HepG2 (cell line): ENCODE measurements around the gene CCND2.

ENCODE experiments used
- ARID2 ChIP-seq: sonication (generic); formaldehyde crosslinking; IDR thresholded peaks from 2 replicates; pipeline ENCODE4 v1.8.1; 2022; ENCODE audit warnings: mild to moderate bottlenecking, missing genetic modification reagents, borderline replicate concordance
- BCL6 ChIP-seq: IDR thresholded peaks from 2 replicates; pipeline ENCODE4 v1.6.1; 2016; ENCODE audit warnings: missing genetic modification reagents, missing compliant biosample characterization
- EP300 ChIP-seq, 3 experiments: sonication (generic) in 1 of 3; formaldehyde crosslinking in 1 of 3; IDR thresholded peaks; 2 replicates each; pipeline versions ENCODE4 v1.5.1 to v1.6.1; 2011 to 2020; ENCODE audit warnings: low read depth in 2 of 3, low read length in 2 of 3, borderline replicate concordance in 1 of 3, improper control_type of control experiment in 1 of 3, mild to moderate bottlenecking in 1 of 3, missing genetic modification reagents in 1 of 3, moderate library complexity in 1 of 3
- FOXA1 ChIP-seq, 2 experiments: fragments of 450-650 bp in 1 of 2; sonication (generic) in 1 of 2; formaldehyde crosslinking in 1 of 2; IDR thresholded peaks; 2 replicates each; pipeline versions ENCODE4 v1.4.0 to v1.6.1; 2016 to 2020; ENCODE audit warnings: missing genetic modification reagents in 1 of 2
- POGK ChIP-seq: sonication (generic); formaldehyde crosslinking; conservative IDR thresholded peaks from 2 replicates; pipeline ENCODE4 v1.8.0; 2022; ENCODE audit warnings: mild to moderate bottlenecking, moderate library complexity, missing genetic modification reagents
- POLR2AphosphoS2 ChIP-seq: IDR thresholded peaks from 2 replicates; pipeline ENCODE4 v1.6.1; 2011; ENCODE audit warnings: low read depth, low read length, improper control_type of control experiment
- TARDBP ChIP-seq: sonication (generic); formaldehyde crosslinking; IDR thresholded peaks from 2 replicates; pipeline ENCODE4 v1.8.0; 2022; ENCODE audit warnings: mild to moderate bottlenecking, missing genetic modification reagents
- TFDP2 ChIP-seq: sonication (generic); formaldehyde crosslinking; IDR thresholded peaks from 2 replicates; pipeline ENCODE4 v1.4.0; 2020; ENCODE audit warnings: missing genetic modification reagents
- YY1 ChIP-seq: IDR thresholded peaks from 2 replicates; pipeline ENCODE4 v1.6.1; 2011; ENCODE audit warnings: low read length, low read depth, moderate library complexity, mild to moderate bottlenecking; ENCODE audit not compliant: insufficient read depth, insufficient replicate concordance
- ZFP91 ChIP-seq: sonication (generic); formaldehyde crosslinking; IDR thresholded peaks from 2 replicates; pipeline ENCODE4 v1.9.0; 2022; ENCODE audit warnings: missing genetic modification reagents, mild to moderate bottlenecking, borderline replicate concordance
- ZNF441 ChIP-seq: sonication (generic); formaldehyde crosslinking; IDR thresholded peaks from 2 replicates; pipeline ENCODE4 v1.7.0; 2021; ENCODE audit warnings: missing genetic modification reagents, borderline replicate concordance
- TF ChIP-seq, protein P1 (sequence below): sonication (generic); formaldehyde crosslinking; IDR thresholded peaks from 2 replicates; pipeline ENCODE4 v1.5.0; 2020; ENCODE audit warnings: mild to moderate bottlenecking, missing genetic modification reagents, moderate library complexity
- TF ChIP-seq, protein P2 (sequence below): sonication (generic); formaldehyde crosslinking; IDR thresholded peaks from 2 replicates; pipeline ENCODE4 v1.5.1; 2020; ENCODE audit warnings: mild to moderate bottlenecking, missing genetic modification reagents, borderline replicate concordance
- TF ChIP-seq, protein P3 (sequence below): sonication (generic); formaldehyde crosslinking; IDR thresholded peaks from 2 replicates; pipeline ENCODE4 v1.5.0; 2020; ENCODE audit warnings: missing genetic modification reagents

GRCh38 chr12:4288296-4289131 is 15.0 kb downstream of the CCND2 start:
- TF ChIP-seq ZFP91 (CRISPR knock-in tag) (no peak), FOXA1 (IDR thresholded peaks at IDR 0.05) (no peak), FOXA1 (CRISPR knock-in tag; IDR thresholded peaks at IDR 0.05) (no peak), POLR2AphosphoS2 (no peak), BCL6 (CRISPR knock-in tag) (no peak), EP300 (IDR thresholded peaks at IDR 0.05; ENCODE audit: low read depth in 2 of 2, low read length in 2 of 2) (no peak), EP300 (CRISPR knock-in tag; IDR thresholded peaks at IDR 0.05; ENCODE audit: borderline replicate concordance) (no peak), ARID2 (no peak), ZNF441 (CRISPR knock-in tag) (no peak), TARDBP (CRISPR knock-in tag) (no peak), YY1 (no peak), TFDP2 (CRISPR knock-in tag) (no peak), POGK (CRISPR knock-in tag) (no peak)
- TF ChIP-seq, protein P1, sequence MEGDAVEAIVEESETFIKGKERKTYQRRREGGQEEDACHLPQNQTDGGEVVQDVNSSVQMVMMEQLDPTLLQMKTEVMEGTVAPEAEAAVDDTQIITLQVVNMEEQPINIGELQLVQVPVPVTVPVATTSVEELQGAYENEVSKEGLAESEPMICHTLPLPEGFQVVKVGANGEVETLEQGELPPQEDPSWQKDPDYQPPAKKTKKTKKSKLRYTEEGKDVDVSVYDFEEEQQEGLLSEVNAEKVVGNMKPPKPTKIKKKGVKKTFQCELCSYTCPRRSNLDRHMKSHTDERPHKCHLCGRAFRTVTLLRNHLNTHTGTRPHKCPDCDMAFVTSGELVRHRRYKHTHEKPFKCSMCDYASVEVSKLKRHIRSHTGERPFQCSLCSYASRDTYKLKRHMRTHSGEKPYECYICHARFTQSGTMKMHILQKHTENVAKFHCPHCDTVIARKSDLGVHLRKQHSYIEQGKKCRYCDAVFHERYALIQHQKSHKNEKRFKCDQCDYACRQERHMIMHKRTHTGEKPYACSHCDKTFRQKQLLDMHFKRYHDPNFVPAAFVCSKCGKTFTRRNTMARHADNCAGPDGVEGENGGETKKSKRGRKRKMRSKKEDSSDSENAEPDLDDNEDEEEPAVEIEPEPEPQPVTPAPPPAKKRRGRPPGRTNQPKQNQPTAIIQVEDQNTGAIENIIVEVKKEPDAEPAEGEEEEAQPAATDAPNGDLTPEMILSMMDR (CRISPR knock-in tag), result no peak
- TF ChIP-seq, protein P2, sequence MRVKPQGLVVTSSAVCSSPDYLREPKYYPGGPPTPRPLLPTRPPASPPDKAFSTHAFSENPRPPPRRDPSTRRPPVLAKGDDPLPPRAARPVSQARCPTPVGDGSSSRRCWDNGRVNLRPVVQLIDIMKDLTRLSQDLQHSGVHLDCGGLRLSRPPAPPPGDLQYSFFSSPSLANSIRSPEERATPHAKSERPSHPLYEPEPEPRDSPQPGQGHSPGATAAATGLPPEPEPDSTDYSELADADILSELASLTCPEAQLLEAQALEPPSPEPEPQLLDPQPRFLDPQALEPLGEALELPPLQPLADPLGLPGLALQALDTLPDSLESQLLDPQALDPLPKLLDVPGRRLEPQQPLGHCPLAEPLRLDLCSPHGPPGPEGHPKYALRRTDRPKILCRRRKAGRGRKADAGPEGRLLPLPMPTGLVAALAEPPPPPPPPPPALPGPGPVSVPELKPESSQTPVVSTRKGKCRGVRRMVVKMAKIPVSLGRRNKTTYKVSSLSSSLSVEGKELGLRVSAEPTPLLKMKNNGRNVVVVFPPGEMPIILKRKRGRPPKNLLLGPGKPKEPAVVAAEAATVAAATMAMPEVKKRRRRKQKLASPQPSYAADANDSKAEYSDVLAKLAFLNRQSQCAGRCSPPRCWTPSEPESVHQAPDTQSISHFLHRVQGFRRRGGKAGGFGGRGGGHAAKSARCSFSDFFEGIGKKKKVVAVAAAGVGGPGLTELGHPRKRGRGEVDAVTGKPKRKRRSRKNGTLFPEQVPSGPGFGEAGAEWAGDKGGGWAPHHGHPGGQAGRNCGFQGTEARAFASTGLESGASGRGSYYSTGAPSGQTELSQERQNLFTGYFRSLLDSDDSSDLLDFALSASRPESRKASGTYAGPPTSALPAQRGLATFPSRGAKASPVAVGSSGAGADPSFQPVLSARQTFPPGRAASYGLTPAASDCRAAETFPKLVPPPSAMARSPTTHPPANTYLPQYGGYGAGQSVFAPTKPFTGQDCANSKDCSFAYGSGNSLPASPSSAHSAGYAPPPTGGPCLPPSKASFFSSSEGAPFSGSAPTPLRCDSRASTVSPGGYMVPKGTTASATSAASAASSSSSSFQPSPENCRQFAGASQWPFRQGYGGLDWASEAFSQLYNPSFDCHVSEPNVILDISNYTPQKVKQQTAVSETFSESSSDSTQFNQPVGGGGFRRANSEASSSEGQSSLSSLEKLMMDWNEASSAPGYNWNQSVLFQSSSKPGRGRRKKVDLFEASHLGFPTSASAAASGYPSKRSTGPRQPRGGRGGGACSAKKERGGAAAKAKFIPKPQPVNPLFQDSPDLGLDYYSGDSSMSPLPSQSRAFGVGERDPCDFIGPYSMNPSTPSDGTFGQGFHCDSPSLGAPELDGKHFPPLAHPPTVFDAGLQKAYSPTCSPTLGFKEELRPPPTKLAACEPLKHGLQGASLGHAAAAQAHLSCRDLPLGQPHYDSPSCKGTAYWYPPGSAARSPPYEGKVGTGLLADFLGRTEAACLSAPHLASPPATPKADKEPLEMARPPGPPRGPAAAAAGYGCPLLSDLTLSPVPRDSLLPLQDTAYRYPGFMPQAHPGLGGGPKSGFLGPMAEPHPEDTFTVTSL (CRISPR knock-in tag), result no peak
- TF ChIP-seq, protein P3, sequence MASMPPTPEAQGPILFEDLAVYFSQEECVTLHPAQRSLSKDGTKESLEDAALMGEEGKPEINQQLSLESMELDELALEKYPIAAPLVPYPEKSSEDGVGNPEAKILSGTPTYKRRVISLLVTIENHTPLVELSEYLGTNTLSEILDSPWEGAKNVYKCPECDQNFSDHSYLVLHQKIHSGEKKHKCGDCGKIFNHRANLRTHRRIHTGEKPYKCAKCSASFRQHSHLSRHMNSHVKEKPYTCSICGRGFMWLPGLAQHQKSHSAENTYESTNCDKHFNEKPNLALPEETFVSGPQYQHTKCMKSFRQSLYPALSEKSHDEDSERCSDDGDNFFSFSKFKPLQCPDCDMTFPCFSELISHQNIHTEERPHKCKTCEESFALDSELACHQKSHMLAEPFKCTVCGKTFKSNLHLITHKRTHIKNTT (CRISPR knock-in tag), result no peak
